Left lung (tissue), 10 donors: ENCODE data around the gene HOXC9. TPM values are rescaled to one million over a fixed set of nuclear protein-coding genes. Genes with fewer than 3 reads are reported as not detected.

Source experiments
- ATAC-seq: fragments of 200-7000 bp; cut with Tn5 transposase; one replicate; pipeline ENCODE4 v1.9.1; 2020; ENCODE audit warnings: moderate library complexity
- DNase-seq, 4 donors: peaks; one replicate each; pipeline ENCODE4 v3.0.0-alpha.2; 2013 to 2020
- H3K27ac ChIP-seq, 2 donors: fragments of 200-600 bp; sonication (generic) in 1 of 2; one replicate each; pipeline versions ENCODE4 v1.5.0 to v1.8.0; 2020 to 2021
- H3K27me3 ChIP-seq, 2 donors: fragments of 200-600 bp; sonication (generic) in 1 of 2; one replicate each; pipeline versions ENCODE4 v1.5.0 to v1.8.0; 2020 to 2021
- H3K36me3 ChIP-seq, 2 donors: fragments of 200-600 bp; sonication (generic) in 1 of 2; one replicate each; pipeline versions ENCODE4 v1.5.0 to v1.8.0; 2020 to 2021
- H3K4me1 ChIP-seq, 2 donors: fragments of 200-600 bp; one replicate each; pipeline ENCODE4 v1.8.0; 2021
- H3K4me3 ChIP-seq, 2 donors: fragments of 200-600 bp; sonication (generic) in 1 of 2; one replicate each; pipeline versions ENCODE4 v1.5.0 to v1.8.0; 2020 to 2021; ENCODE audit warnings: mild to moderate bottlenecking in 1 of 2
- H3K9me3 ChIP-seq, 2 donors: fragments of 200-600 bp; sonication (generic) in 1 of 2; one replicate each; pipeline versions ENCODE4 v1.5.0 to v1.8.0; 2020 to 2021
- intact Hi-C, 2 donors: fragments of 100-400 bp; cut with DNase I; formaldehyde crosslinking; loops; one replicate each; pipeline versions ENCODE4 v1.11.2 to v1.14.2; 2022
- polyA plus RNA-seq, 6 donors: library from polyadenylated mRNA; unstranded; fragments of 120-200 nt; gene quantifications; one replicate each; pipeline ENCODE4 v1.2.1, GENCODE V29; 2013; ENCODE audit not compliant: insufficient read length in 6 of 6
- total RNA-seq, 2 donors: library from RNA; stranded (reverse); fragmentation: NEBNext Ultra II Directional; extraction: Animal tissue kit (Norgen Biotek cat#: 25700); gene quantifications; one replicate each; pipeline ENCODE4 v1.2.1, GENCODE V29; 2021
- TF ChIP-seq, protein P1 (sequence below), 2 donors: fragments of 200-600 bp; sonication (generic) in 1 of 2; IDR thresholded peaks; one replicate each; pipeline versions ENCODE4 v1.5.0 to v1.8.0; 2021; ENCODE audit warnings: antibody characterized with exemption in 2 of 2
- donor health status: DM: no; HTN: yes; CAD: no.
- donor health status: DM: no; HTN: no; CAD: no.

Gene HOXC9
- total and polyA plus RNA-seq, 8 donors, result 0.30 to 0.91 (median 0.58) TPM; not detected in 1

DNA sequence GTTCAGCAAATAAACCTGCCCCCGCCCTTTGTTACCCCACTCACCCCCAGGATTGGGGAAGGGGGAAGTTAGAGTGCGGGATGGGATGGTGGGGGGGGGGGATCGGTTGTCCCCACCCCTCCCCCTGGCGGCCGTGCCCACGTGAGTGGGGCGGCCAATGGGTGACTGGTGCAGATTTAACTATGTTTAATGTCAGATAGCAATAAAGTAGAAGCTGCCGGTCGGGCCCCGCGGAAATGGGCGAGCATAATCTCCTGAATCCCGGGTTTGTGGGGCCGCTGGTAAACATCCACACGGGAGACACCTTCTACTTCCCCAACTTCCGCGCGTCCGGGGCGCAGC lies 45.3 kb upstream of the HOXC9 start, which contains the start of gene HOXC12:
Gene HOXC12, plus strand, starts transcription at position 210 of the 342 bp plus-strand sequence. Its CDS starts 27 bp downstream, at position 237.
- no peaks in the 10 kb centered on the region for H3K36me3 ChIP-seq
- no peak for DNase-seq
- H3K4me3 ChIP-seq, result no peak within 1 kb of the TSS
- peaks cover 0 to 7% of the 10 kb centered on the region in 2 donors for H3K4me1 ChIP-seq
- intact Hi-C loops, result no loop called here
- ATAC-seq, result no peak
- H3K9me3 ChIP-seq, result no peaks in the 10 kb centered on the region
- peaks cover 100% of the 10 kb centered on the region in 2 donors for H3K27me3 ChIP-seq
- no peak within 1 kb of the TSS for H3K27ac ChIP-seq
- TF ChIP-seq, protein P1, sequence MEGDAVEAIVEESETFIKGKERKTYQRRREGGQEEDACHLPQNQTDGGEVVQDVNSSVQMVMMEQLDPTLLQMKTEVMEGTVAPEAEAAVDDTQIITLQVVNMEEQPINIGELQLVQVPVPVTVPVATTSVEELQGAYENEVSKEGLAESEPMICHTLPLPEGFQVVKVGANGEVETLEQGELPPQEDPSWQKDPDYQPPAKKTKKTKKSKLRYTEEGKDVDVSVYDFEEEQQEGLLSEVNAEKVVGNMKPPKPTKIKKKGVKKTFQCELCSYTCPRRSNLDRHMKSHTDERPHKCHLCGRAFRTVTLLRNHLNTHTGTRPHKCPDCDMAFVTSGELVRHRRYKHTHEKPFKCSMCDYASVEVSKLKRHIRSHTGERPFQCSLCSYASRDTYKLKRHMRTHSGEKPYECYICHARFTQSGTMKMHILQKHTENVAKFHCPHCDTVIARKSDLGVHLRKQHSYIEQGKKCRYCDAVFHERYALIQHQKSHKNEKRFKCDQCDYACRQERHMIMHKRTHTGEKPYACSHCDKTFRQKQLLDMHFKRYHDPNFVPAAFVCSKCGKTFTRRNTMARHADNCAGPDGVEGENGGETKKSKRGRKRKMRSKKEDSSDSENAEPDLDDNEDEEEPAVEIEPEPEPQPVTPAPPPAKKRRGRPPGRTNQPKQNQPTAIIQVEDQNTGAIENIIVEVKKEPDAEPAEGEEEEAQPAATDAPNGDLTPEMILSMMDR (IDR thresholded peaks at IDR 0.05), result no peak

- TF ChIP-seq, protein P1 (IDR thresholded peaks at IDR 0.05), result no peak
- DNase-seq (peak in 1 of 4 donors; percentile 61), ATAC-seq (no peak)
- intact Hi-C loops, result no loop called here
- Histone ChIP-seq H3K27ac (no peak overlapping the region), H3K36me3 (no peaks in the 10 kb centered on the region), H3K9me3 (no peaks in the 10 kb centered on the region), H3K27me3 (peaks cover 100% of the 10 kb centered on the region in 2 donors), H3K4me1 (peaks cover 0 to 7% of the 10 kb centered on the region in 2 donors), H3K4me3 (no peak overlapping the region)
Observed at GRCh38 chr12:53955036-53955775, 44.8 kb upstream of the HOXC9 start.

DNA sequence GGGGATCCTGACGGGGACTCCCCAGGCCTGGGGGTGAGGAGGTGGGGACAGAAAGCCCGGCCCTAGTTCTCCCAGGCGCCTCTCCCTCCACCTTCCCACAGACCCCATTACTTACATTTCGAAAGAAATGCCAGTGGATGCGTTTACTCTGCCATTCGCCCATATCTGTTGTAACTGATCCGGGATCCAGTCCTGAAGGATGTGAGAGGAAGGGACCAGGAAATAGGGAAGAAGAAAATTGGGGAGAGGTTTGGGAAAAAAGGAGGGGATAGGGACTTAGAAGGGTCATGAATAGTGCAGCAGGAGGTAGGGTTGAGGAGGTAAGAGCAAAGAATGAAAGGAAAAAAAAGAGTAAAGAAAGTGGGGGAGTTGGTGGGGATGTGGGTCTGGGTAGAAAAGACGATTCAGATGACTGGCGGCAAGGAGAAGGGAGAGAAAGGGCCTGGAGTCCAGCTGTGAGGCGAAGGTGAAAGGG lies 44.1 kb upstream of the HOXC9 start:
- DNase-seq (no peak), ATAC-seq (no peak)
- Histone ChIP-seq H3K36me3 (no peaks in the 10 kb centered on the region), H3K4me3 (no peak overlapping the region), H3K27me3 (peaks cover 100% of the 10 kb centered on the region in 2 donors), H3K9me3 (no peaks in the 10 kb centered on the region), H3K27ac (no peak overlapping the region), H3K4me1 (peaks cover 0 to 7% of the 10 kb centered on the region in 2 donors)
- TF ChIP-seq, protein P1 (IDR thresholded peaks at IDR 0.05), result no peak
- intact Hi-C loops, result no loop called here

DNA sequence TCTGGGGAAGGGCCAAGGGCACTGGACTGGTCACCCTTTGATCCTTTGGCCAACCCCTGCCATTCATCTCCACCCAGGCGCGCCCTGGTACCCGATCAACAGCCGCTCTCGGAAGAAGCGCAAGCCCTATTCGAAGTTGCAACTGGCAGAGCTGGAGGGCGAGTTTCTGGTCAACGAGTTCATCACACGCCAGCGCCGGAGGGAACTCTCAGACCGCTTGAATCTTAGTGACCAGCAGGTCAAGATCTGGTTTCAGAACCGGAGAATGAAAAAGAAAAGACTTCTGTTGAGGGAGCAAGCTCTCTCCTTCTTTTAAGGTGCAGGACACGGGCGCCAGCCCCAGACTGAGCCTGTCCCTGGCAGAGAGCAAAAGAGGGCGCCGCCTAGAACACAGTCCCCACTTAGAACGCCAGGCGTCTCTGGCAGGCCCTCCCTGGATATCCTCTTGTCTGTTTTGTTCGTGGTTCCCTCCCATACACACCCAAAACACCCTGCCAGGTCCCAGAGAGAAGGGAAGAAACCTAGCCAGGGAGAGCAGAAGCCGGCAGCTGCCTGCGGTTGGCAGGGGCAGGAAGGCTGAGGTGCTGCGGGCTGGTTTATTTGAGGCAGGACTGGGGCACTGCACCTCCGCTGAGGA lies 43.6 kb upstream of the HOXC9 start:
- ATAC-seq, result no peak
- peaks cover 100% of the 10 kb centered on the region in 2 donors for H3K27me3 ChIP-seq
- no peaks in the 10 kb centered on the region for H3K36me3 ChIP-seq
- H3K27ac ChIP-seq, result no peak overlapping the region
- peaks cover 0 to 5% of the 10 kb centered on the region in 2 donors for H3K4me1 ChIP-seq
- intact Hi-C loops, result no loop called here
- TF ChIP-seq, protein P1 (IDR thresholded peaks at IDR 0.05), result no peak
- no peak for DNase-seq
- H3K4me3 ChIP-seq, result no peak overlapping the region
- H3K9me3 ChIP-seq, result no peaks in the 10 kb centered on the region

DNA sequence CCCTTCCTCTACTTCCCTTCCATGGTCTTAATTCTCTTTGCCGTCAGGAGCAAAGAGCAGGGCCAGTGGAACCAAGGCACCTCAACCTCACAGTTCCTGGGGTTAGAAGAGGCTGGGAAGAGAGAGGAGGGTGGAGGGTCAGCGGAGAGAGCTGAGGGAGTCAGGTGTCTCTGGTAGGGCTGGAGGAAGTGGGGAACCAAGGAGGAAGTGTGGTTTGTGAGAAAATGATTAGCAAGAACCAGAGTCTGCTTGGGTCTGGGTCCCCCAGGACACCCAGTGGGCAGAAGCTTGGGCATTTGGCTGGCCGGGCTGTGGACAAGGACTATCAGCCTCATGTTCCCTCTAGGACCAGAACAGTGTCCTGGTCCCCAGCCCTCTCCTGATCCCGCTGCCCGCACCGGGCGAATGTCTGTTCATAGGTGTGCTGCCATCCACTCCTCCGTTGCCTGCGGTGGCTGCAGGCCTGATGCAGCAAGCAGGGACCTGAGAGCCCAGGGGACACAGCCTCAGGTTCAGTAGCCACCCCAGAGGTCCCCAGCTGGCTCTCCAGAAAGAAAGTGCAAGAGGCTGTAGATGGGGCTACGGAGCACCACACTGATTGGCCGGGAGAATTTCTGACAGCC lies 42.9 kb upstream of the HOXC9 start:
- TF ChIP-seq, protein P1 (IDR thresholded peaks at IDR 0.05), result no peak
- Histone ChIP-seq H3K4me3 (no peak overlapping the region), H3K9me3 (no peaks in the 10 kb centered on the region), H3K27me3 (peaks cover 100% of the 10 kb centered on the region in 2 donors), H3K27ac (no peak overlapping the region), H3K36me3 (no peaks in the 10 kb centered on the region), H3K4me1 (no peaks in the 10 kb centered on the region)
- ATAC-seq (no peak), DNase-seq (peak in 1 of 4 donors; percentile 72)
- intact Hi-C loops, result no loop called here
